K562 treated with DMSO at 1 percent for 4 hours (cell line): ENCODE data around the gene BAG3. TPM values are rescaled to one million over a fixed set of nuclear protein-coding genes. Genes with fewer than 3 reads are reported as not detected.

Experiments
- total RNA-seq: library from RNA; unstranded; fragments of 300-600 nt; gene quantifications from 2 replicates; pipeline ENCODE4 v1.2.3, GENCODE V29; 2022; ENCODE audit not compliant: insufficient read depth

The BAG3 gene
- 29.7 and 38.4 TPM in 2 replicates for total RNA-seq

GRCh38 chr10:119650692-119651513 lies at the start of gene BAG3:
Gene BAG3 (plus strand): TSS chr10:119651380. CDS start chr10:119651676, 296 bp downstream.

GRCh38 chr10:119725828-119726675 lies 74.9 kb downstream of the BAG3 start, which contains the start of gene INPP5F:
Gene INPP5F (plus strand): TSS chr10:119726050. CDS start chr10:119726263, 213 bp downstream.

Other genes starting within 250 kb of the BAG3 start
- 64.1 and 68.3 TPM in 2 replicates for gene RGS10, start 108.7 kb upstream of the BAG3 start, total RNA-seq
- gene TIAL1, start 54.4 kb upstream of the BAG3 start, total RNA-seq: 33.9 and 51.7 TPM in 2 replicates
- 3.5 and 4.1 TPM in 2 replicates for gene INPP5F, start 74.7 kb downstream of the BAG3 start, total RNA-seq
- 33.3 and 33.4 TPM in 2 replicates for gene MCMBP, start 221.5 kb downstream of the BAG3 start, total RNA-seq
- gene SEC23IP, start 241.3 kb downstream of the BAG3 start, total RNA-seq: 8.4 and 11.4 TPM in 2 replicates